Mesendoderm (in vitro differentiated cells): Measurements from ENCODE around the gene FUT9.

Source experiments
- DNase-seq: peaks from one replicate; pipeline ENCODE4 v3.0.0; 2013
- H2AK5ac ChIP-seq: 2 replicates; pipeline ENCODE4 v1.6.1; 2013; ENCODE audit warnings: low read length, inconsistent platforms
- H2BK120ac ChIP-seq: 2 replicates; pipeline ENCODE4 v1.6.1; 2013; ENCODE audit warnings: low read depth, mild to moderate bottlenecking, low read length, moderate library complexity, mixed read lengths
- H2BK15ac ChIP-seq: replicated peaks from 2 replicates; pipeline ENCODE4 v1.6.1; 2013; ENCODE audit warnings: low read depth, mild to moderate bottlenecking, moderate library complexity
- H2BK5ac ChIP-seq: 2 replicates; pipeline ENCODE4 v1.6.1; 2013; ENCODE audit warnings: low read length, inconsistent platforms
- H3K18ac ChIP-seq: 2 replicates; pipeline ENCODE4 v1.6.1; 2013; ENCODE audit warnings: mild to moderate bottlenecking, low read length, mixed read lengths
- H3K23ac ChIP-seq: one replicate; pipeline ENCODE4 v1.6.1; 2013; ENCODE audit warnings: low read length
- H3K27ac ChIP-seq: 2 replicates; pipeline ENCODE4 v1.5.1; 2013; ENCODE audit warnings: low read depth, mild to moderate bottlenecking, inconsistent platforms, low read length, moderate library complexity
- H3K27me3 ChIP-seq: 2 replicates; pipeline ENCODE4 v1.6.1; 2013; ENCODE audit warnings: low read length, control low read depth, mild to moderate bottlenecking, inconsistent platforms; ENCODE audit not compliant: insufficient read depth, poor library complexity
- H3K36me3 ChIP-seq: 2 replicates; pipeline ENCODE4 v1.6.1; 2013; ENCODE audit warnings: low read length, inconsistent platforms; ENCODE audit not compliant: control insufficient read depth, insufficient read depth
- H3K4ac ChIP-seq: one replicate; pipeline ENCODE4 v1.6.1; 2013; ENCODE audit warnings: low read depth, mild to moderate bottlenecking, low read length, moderate library complexity
- H3K4me1 ChIP-seq: 2 replicates; pipeline ENCODE4 v1.6.1; 2013; ENCODE audit warnings: low read depth, low read length, inconsistent platforms; ENCODE audit not compliant: control insufficient read depth
- H3K4me2 ChIP-seq: 2 replicates; pipeline ENCODE4 v1.6.1; 2013; ENCODE audit warnings: low read length
- H3K4me3 ChIP-seq: 2 replicates; pipeline ENCODE4 v1.5.1; 2013; ENCODE audit warnings: mild to moderate bottlenecking, low read length
- H3K56ac ChIP-seq: one replicate; pipeline ENCODE4 v1.6.1; 2013; ENCODE audit warnings: low read length
- H3K79me1 ChIP-seq: 2 replicates; pipeline ENCODE4 v1.6.1; 2013; ENCODE audit warnings: low read length, inconsistent platforms
- H3K79me2 ChIP-seq: 2 replicates; pipeline ENCODE4 v1.6.1; 2013; ENCODE audit warnings: mild to moderate bottlenecking, low read length; ENCODE audit not compliant: control insufficient read depth, insufficient read depth
- H3K9ac ChIP-seq: 2 replicates; pipeline ENCODE4 v1.6.1; 2013; ENCODE audit warnings: low read length, inconsistent platforms
- H4K5ac ChIP-seq: one replicate; pipeline ENCODE4 v1.6.1; 2013; ENCODE audit warnings: low read length
- H4K8ac ChIP-seq: one replicate; pipeline ENCODE4 v1.6.1; 2013; ENCODE audit warnings: low read depth, mild to moderate bottlenecking, control low read depth, low read length, moderate library complexity
- WGBS: extraction: QIAGEN DNeasy Blood & Tissue Kit; methylation state at CpG from one replicate; pipeline ENCODE4 v1.1.7; 2013; ENCODE audit warnings: low lambda C conversion rate, missing lambda C conversion rate; ENCODE audit not compliant: insufficient coverage; ENCODE audit errors: extremely low coverage; 5-methylcytosine and 5-hydroxymethylcytosine counted together

The FUT9 gene

DNA sequence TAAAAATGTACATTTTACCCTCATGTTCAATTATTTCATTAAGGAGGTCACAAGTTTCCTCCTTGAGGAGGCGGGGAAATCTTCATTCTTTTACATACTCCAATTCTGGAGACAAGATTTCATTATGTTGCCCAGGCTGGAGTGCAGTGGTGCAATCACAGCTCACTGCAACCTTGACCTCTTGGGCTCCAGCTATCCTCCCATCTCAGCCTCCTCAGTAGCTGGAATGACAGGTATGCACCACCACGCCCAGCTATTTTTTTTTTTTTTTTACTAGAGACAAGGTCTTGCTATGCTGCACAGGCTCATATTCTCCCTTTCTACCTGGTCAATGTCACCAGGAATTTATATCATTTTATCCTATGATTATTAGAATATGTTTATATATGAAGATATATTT, 85.8 kb downstream of the FUT9 start:
- H3K23ac ChIP-seq = no peak overlapping the region
- H3K4me3 ChIP-seq = no peak overlapping the region
- H3K4me1 ChIP-seq = no peaks in the 10 kb centered on the region
- H3K79me2 ChIP-seq = no peaks in the 10 kb centered on the region
- H3K27ac ChIP-seq = no peak overlapping the region
- H3K27me3 ChIP-seq = no peaks in the 10 kb centered on the region
- H2BK15ac ChIP-seq = no peak overlapping the region
- H2BK120ac ChIP-seq = no peak overlapping the region
- H3K9ac ChIP-seq = no peak overlapping the region
- no peak overlapping the region for H3K18ac ChIP-seq
- H4K8ac ChIP-seq = no peak overlapping the region
- H2BK5ac ChIP-seq = no peak overlapping the region
- no peak overlapping the region for H3K4ac ChIP-seq
- no peak overlapping the region for H4K5ac ChIP-seq
- no peak overlapping the region for H2AK5ac ChIP-seq
- H3K36me3 ChIP-seq = no peaks in the 10 kb centered on the region
- H3K79me1 ChIP-seq = no peaks in the 10 kb centered on the region
- no peak overlapping the region for H3K4me2 ChIP-seq
- no peak overlapping the region for H3K56ac ChIP-seq
- peak; percentile 9 for DNase-seq
- WGBS = no CpG with 5 or more reads among the region's 2 CpGs

DNA sequence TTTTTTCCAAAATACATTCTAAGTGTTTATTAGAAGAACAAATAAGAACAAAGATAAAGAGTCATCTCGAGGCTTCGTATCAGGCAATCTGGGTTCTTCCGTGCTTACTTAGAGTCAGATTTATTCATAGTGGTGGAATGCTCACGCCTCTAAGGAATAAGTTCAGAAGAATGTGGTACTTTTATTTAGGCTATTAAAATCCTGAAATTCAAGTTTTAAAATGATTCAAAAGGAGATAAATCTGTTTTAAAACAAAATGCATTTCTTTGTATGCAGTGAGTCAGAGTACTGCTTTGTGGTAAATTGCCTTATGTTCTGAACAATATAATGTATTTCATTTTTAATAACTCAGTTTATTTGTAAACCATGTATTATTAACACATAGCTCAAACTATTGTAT, 89.1 kb downstream of the FUT9 start:
- Histone ChIP-seq H4K8ac (no peak overlapping the region), H3K9ac (no peak overlapping the region), H3K4me1 (no peaks in the 10 kb centered on the region), H4K5ac (no peak overlapping the region), H3K4me3 (no peak overlapping the region), H3K27me3 (no peaks in the 10 kb centered on the region), H3K4ac (no peak overlapping the region), H3K4me2 (no peak overlapping the region), H2AK5ac (no peak overlapping the region), H2BK120ac (no peak overlapping the region), H3K18ac (no peak overlapping the region), H3K36me3 (no peaks in the 10 kb centered on the region), H3K23ac (no peak overlapping the region), H3K27ac (no peak overlapping the region), H3K79me2 (no peaks in the 10 kb centered on the region), H3K56ac (no peak overlapping the region), H2BK15ac (no peak overlapping the region), H3K79me1 (no peaks in the 10 kb centered on the region), H2BK5ac (no peak overlapping the region)
- no peak for DNase-seq
- no CpG with 5 or more reads among the region's 4 CpGs for WGBS

DNA sequence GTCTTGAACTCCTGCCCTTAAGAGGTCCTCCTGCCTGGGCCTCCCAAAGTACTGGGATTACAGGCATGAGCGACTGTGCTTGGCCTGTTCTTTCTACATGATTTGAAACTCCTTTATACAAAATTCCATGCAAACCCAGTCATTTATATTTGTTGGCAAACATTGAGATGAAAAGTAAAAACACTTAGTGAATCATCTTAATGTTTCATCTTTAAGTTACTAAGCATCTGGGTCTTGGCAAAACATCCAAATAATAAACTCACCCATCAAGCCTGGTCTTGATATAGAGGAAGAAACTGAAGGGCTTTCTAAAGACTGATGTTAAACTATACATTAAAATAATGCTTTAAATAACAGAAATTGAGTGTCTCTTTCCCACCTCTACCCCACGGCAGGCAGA, 95.1 kb downstream of the FUT9 start:
- Histone ChIP-seq H3K4me1 (no peaks in the 10 kb centered on the region), H3K4me2 (no peak overlapping the region), H2BK120ac (no peak overlapping the region), H3K23ac (no peak overlapping the region), H3K27ac (no peak overlapping the region), H2BK5ac (no peak overlapping the region), H2AK5ac (no peak overlapping the region), H3K27me3 (no peaks in the 10 kb centered on the region), H3K9ac (no peak overlapping the region), H3K79me1 (no peaks in the 10 kb centered on the region), H3K4me3 (no peak overlapping the region), H3K36me3 (no peaks in the 10 kb centered on the region), H3K79me2 (no peaks in the 10 kb centered on the region), H3K4ac (no peak overlapping the region), H3K56ac (no peak overlapping the region), H4K8ac (no peak overlapping the region), H4K5ac (no peak overlapping the region), H2BK15ac (no peak overlapping the region), H3K18ac (no peak overlapping the region)
- no peak for DNase-seq
- WGBS = no CpG with 5 or more reads among the region's 2 CpGs

DNA sequence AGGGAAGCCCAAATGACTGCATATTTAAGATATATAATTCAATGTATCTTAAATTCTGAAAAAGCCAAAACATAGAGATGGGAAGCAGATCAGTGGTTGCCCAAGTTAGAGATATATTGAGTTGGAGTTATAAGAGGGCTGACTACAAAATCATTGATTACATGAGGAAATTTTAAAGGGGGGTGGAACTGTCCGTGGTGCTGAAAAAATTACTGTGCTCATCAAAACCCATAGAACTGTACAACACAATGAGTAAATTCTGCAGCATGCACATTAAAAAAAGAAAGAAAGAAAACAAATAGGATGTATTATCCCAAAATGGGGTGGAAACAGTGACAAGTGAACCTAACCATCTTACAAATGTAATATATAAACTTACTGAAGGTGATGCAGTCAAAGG, 100.9 kb downstream of the FUT9 start:
- H3K27ac ChIP-seq = no peak overlapping the region
- no peak overlapping the region for H3K4me3 ChIP-seq
- H2BK5ac ChIP-seq = no peak overlapping the region
- H3K56ac ChIP-seq = no peak overlapping the region
- no peak overlapping the region for H2BK120ac ChIP-seq
- no peak overlapping the region for H2AK5ac ChIP-seq
- H3K79me2 ChIP-seq = no peaks in the 10 kb centered on the region
- H3K23ac ChIP-seq = no peak overlapping the region
- H3K4me2 ChIP-seq = no peak overlapping the region
- no peaks in the 10 kb centered on the region for H3K36me3 ChIP-seq
- no peaks in the 10 kb centered on the region for H3K4me1 ChIP-seq
- H3K27me3 ChIP-seq = no peaks in the 10 kb centered on the region
- no peak overlapping the region for H3K9ac ChIP-seq
- peak; percentile 3 for DNase-seq
- H4K8ac ChIP-seq = no peak overlapping the region
- H3K79me1 ChIP-seq = no peaks in the 10 kb centered on the region
- no peak overlapping the region for H3K4ac ChIP-seq
- H3K18ac ChIP-seq = no peak overlapping the region
- WGBS = no CpG with 5 or more reads among the region's 1 CpG
- H2BK15ac ChIP-seq = no peak overlapping the region
- no peak overlapping the region for H4K5ac ChIP-seq

DNA sequence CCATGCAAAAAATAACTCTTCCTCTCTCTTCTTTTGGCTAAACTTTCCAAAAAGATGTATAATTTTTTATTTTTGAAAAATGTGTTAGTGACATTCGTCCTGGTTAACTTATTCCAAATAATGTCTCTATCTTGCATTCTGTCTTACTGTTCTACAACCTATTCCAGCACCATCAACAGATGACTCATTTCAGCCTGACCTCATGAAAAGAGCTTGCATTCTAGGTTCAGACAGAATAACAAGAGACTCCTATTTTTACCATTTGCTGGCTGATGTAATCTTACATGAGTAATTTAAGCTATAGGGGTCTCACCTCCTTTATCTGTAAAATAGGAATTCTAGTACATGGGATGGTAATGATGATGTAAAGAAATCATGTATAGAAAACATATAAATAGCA, 109.0 kb downstream of the FUT9 start:
- Histone ChIP-seq H3K79me1 (no peaks in the 10 kb centered on the region), H2BK15ac (no peak overlapping the region), H3K4me1 (no peaks in the 10 kb centered on the region), H3K36me3 (no peaks in the 10 kb centered on the region), H3K4me3 (no peak overlapping the region), H3K4me2 (no peak overlapping the region), H2BK5ac (no peak overlapping the region), H4K5ac (no peak overlapping the region), H3K4ac (no peak overlapping the region), H3K79me2 (no peaks in the 10 kb centered on the region), H3K9ac (no peak overlapping the region), H4K8ac (no peak overlapping the region), H2AK5ac (no peak overlapping the region), H2BK120ac (no peak overlapping the region), H3K56ac (no peak overlapping the region), H3K27ac (no peak overlapping the region), H3K18ac (no peak overlapping the region), H3K23ac (no peak overlapping the region), H3K27me3 (no peaks in the 10 kb centered on the region)
- peak; percentile 71 for DNase-seq
- no CpG with 5 or more reads among the region's 1 CpG for WGBS

DNA sequence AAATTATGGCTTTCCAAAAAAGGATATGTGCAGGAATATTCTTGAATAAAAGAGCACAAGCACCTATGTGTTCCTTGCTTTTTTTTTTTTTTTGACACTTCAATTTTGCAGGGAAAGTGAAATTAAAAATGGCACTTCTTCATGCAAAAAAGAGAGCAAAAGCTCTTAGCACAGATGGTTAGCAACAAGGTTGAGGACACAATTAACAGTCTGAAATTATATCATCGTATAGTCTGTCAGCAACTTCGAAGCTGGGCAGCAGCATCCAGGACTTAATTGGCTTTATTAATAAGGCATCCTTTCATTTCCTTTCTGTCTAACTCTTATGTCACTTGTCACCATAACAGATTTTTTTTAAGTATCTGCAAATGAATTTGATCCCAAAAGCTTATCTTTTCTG, 122.6 kb downstream of the FUT9 start:
- DNase-seq = no peak

More for the DNA sequence above, 122.6 kb downstream of the FUT9 start:
- H4K5ac ChIP-seq = no peak overlapping the region
- H3K27me3 ChIP-seq = no peaks in the 10 kb centered on the region
- no peak overlapping the region for H3K4me2 ChIP-seq
- H3K23ac ChIP-seq = no peak overlapping the region
- H2BK15ac ChIP-seq = no peak overlapping the region
- H3K4me1 ChIP-seq = no peaks in the 10 kb centered on the region
- H4K8ac ChIP-seq = no peak overlapping the region
- H3K79me2 ChIP-seq = no peaks in the 10 kb centered on the region
- WGBS = no CpG with 5 or more reads among the region's 2 CpGs
- H3K56ac ChIP-seq = no peak overlapping the region
- no peak overlapping the region for H2BK120ac ChIP-seq
- no peak overlapping the region for H3K9ac ChIP-seq
- H2BK5ac ChIP-seq = no peak overlapping the region
- no peak overlapping the region for H3K18ac ChIP-seq
- H3K27ac ChIP-seq = no peak overlapping the region
- no peaks in the 10 kb centered on the region for H3K36me3 ChIP-seq
- H3K79me1 ChIP-seq = no peaks in the 10 kb centered on the region
- H2AK5ac ChIP-seq = no peak overlapping the region
- no peak overlapping the region for H3K4me3 ChIP-seq
- H3K4ac ChIP-seq = no peak overlapping the region
